GM18861 (cell line): ENCODE measurements around the gene CLOCK.

Experiments
- ATAC-seq: cut with Tn5 transposase; IDR thresholded peaks from one replicate; pipeline ENCODE4 v1.9.1; 2021; ENCODE audit not compliant: unreplicated experiment

Gene CLOCK

GRCh38 chr4:55545151-55545550 is 1.6 kb downstream of the CLOCK start:
- ATAC-seq, result no peak

- no peak for ATAC-seq
Measured at GRCh38 chr4:55543858-55544257, 2.9 kb downstream of the CLOCK start.

GRCh38 chr4:55540271-55540670 is 6.4 kb downstream of the CLOCK start:
- ATAC-seq, result no peak

GRCh38 chr4:55539658-55540057 is 7.1 kb downstream of the CLOCK start:
- no peak for ATAC-seq

GRCh38 chr4:55538531-55538930 is 8.2 kb downstream of the CLOCK start:
- ATAC-seq, result no peak

GRCh38 chr4:55534306-55534705 is 12.4 kb downstream of the CLOCK start:
- ATAC-seq, result no peak

- no peak for ATAC-seq
Measured at GRCh38 chr4:55530691-55531090, 16.0 kb downstream of the CLOCK start.

- no peak for ATAC-seq
Measured at GRCh38 chr4:55530167-55530566, 16.5 kb downstream of the CLOCK start.

- ATAC-seq, result no peak
Measured at GRCh38 chr4:55528491-55528890, 18.2 kb downstream of the CLOCK start.

GRCh38 chr4:55524844-55525571 is 21.7 kb downstream of the CLOCK start:
- ATAC-seq, result no peak

- no peak for ATAC-seq
Measured at GRCh38 chr4:55518442-55518841, 28.3 kb downstream of the CLOCK start.

GRCh38 chr4:55517526-55518229 is 29.0 kb downstream of the CLOCK start:
- ATAC-seq, result peak; percentile 69

- no peak for ATAC-seq
Measured at GRCh38 chr4:55512922-55513571, 33.7 kb downstream of the CLOCK start.

- ATAC-seq, result no peak
Measured at GRCh38 chr4:55512077-55512476, 34.6 kb downstream of the CLOCK start.

- ATAC-seq, result no peak
Measured at GRCh38 chr4:55510685-55511084, 36.0 kb downstream of the CLOCK start.

GRCh38 chr4:55509266-55509665 is 37.4 kb downstream of the CLOCK start:
- no peak for ATAC-seq

GRCh38 chr4:55507612-55508011 is 39.1 kb downstream of the CLOCK start:
- no peak for ATAC-seq

- ATAC-seq, result no peak
Measured at GRCh38 chr4:55503169-55503568, 43.5 kb downstream of the CLOCK start.

GRCh38 chr4:55500072-55500471 is 46.6 kb downstream of the CLOCK start:
- no peak for ATAC-seq

- no peak for ATAC-seq
Measured at GRCh38 chr4:55499495-55499894, 47.2 kb downstream of the CLOCK start.

GRCh38 chr4:55498051-55498450 is 48.7 kb downstream of the CLOCK start:
- ATAC-seq, result no peak

- no peak for ATAC-seq
Measured at GRCh38 chr4:55491486-55491885, 55.2 kb downstream of the CLOCK start.
